ENCODE data around the gene MUC6. TPM values are rescaled to one million over a fixed set of nuclear protein-coding genes. Genes with fewer than 3 reads are reported as not detected.

MUC6 gene
- total and polyA plus RNA-seq, 2 experiments from 2014 or later: not detected

- no peaks in the 10 kb centered on the region for H3K27me3 ChIP-seq (replicated peaks; ENCODE audit: insufficient read depth)
- H3K79me2 ChIP-seq (ENCODE audit: insufficient read depth): peaks cover 75% of the 10 kb centered on the region
- H3K36me3 ChIP-seq (ENCODE audit: low read depth): peaks cover 14% of the 10 kb centered on the region; the same call in 1 of the 2 replicates
- H4K20me1 ChIP-seq (ENCODE audit: insufficient read depth): peaks cover 3% of the 10 kb centered on the region; the same call in 1 of the 2 replicates
- WGBS, 2 experiments (ENCODE audit: low coverage in 1 of 2, low lambda C conversion rate in 2 of 2, missing lambda C conversion rate in 2 of 2): 86 to 88% methylated on average over 24 to 25 of the region's 26 CpGs
- H3F3A ChIP-seq (ENCODE audit: insufficient read depth): peaks cover 10% of the 10 kb centered on the region
- H3K4me2 ChIP-seq (ENCODE audit: unreplicated experiment): no peak overlapping the region
- H3K9me2 ChIP-seq (ENCODE audit: insufficient read depth): no peaks in the 10 kb centered on the region
- in situ Hi-C loops (cut with MboI): no loop called here
- no peak overlapping the region for H2AFZ ChIP-seq
- H3K27ac ChIP-seq: no peak overlapping the region
- no peak for DNase-seq
- TF ChIP-seq EZH2 (IDR thresholded peaks at IDR 0.05; ENCODE audit: insufficient read depth, poor library complexity, severe bottlenecking): no peak
- no peak for TF ChIP-seq EZH2phosphoT487 (IDR thresholded peaks at IDR 0.05; ENCODE audit: insufficient read depth, low read depth)
- no peak overlapping the region for H3K9ac ChIP-seq
- H3K4me1 ChIP-seq (ENCODE audit: insufficient read depth): peaks cover 9% of the 10 kb centered on the region
- H3K9me3 ChIP-seq (ENCODE audit: low read depth): no peaks in the 10 kb centered on the region
- H3K4me3 ChIP-seq: no peak overlapping the region
Observed at GRCh38 chr11:970319-970871, 66.1 kb downstream of the MUC6 start.

- in situ Hi-C loops (cut with MboI): no loop called here
- Histone ChIP-seq H3K36me3 (ENCODE audit: low read depth) (peaks cover 14% of the 10 kb centered on the region; the same call in 1 of the 2 replicates), H3K79me2 (ENCODE audit: insufficient read depth) (peaks cover 77% of the 10 kb centered on the region), H3K4me2 (ENCODE audit: unreplicated experiment) (no peak overlapping the region), H3K4me3 (no peak overlapping the region), H4K20me1 (ENCODE audit: insufficient read depth) (peaks cover 3% of the 10 kb centered on the region; the same call in 1 of the 2 replicates), H3K27me3 (replicated peaks; ENCODE audit: insufficient read depth) (no peaks in the 10 kb centered on the region), H3K4me1 (ENCODE audit: insufficient read depth) (peaks cover 9% of the 10 kb centered on the region), H3F3A (ENCODE audit: insufficient read depth) (peaks cover 10% of the 10 kb centered on the region), H3K9ac (no peak overlapping the region), H3K9me2 (ENCODE audit: insufficient read depth) (no peaks in the 10 kb centered on the region), H3K9me3 (ENCODE audit: low read depth) (no peaks in the 10 kb centered on the region), H2AFZ (no peak overlapping the region), H3K27ac (no peak overlapping the region)
- 73 to 78% methylated on average over 9 of the region's 9 CpGs for WGBS, 2 experiments (ENCODE audit: low coverage in 1 of 2, low lambda C conversion rate in 2 of 2, missing lambda C conversion rate in 2 of 2)
- DNase-seq: no peak
- no peak for TF ChIP-seq EZH2phosphoT487 (IDR thresholded peaks at IDR 0.05; ENCODE audit: insufficient read depth, low read depth)
- no peak for TF ChIP-seq EZH2 (IDR thresholded peaks at IDR 0.05; ENCODE audit: insufficient read depth, poor library complexity, severe bottlenecking)
Observed at GRCh38 chr11:969651-970205, 66.8 kb downstream of the MUC6 start.

GRCh38 chr11:968822-969221, 67.7 kb downstream of the MUC6 start:
- Histone ChIP-seq H4K20me1 (ENCODE audit: insufficient read depth) (peaks cover 3% of the 10 kb centered on the region; the same call in 1 of the 2 replicates), H3K27ac (no peak overlapping the region), H3K9ac (no peak overlapping the region), H3K4me1 (ENCODE audit: insufficient read depth) (peaks cover 9% of the 10 kb centered on the region), H3K27me3 (replicated peaks; ENCODE audit: insufficient read depth) (no peaks in the 10 kb centered on the region), H3K79me2 (ENCODE audit: insufficient read depth) (peaks cover 86% of the 10 kb centered on the region), H3F3A (ENCODE audit: insufficient read depth) (peaks cover 10% of the 10 kb centered on the region), H3K4me3 (no peak overlapping the region), H3K9me2 (ENCODE audit: insufficient read depth) (no peaks in the 10 kb centered on the region), H3K36me3 (ENCODE audit: low read depth) (peaks cover 14% of the 10 kb centered on the region; the same call in 1 of the 2 replicates), H3K9me3 (ENCODE audit: low read depth) (no peaks in the 10 kb centered on the region), H3K4me2 (ENCODE audit: unreplicated experiment) (no peak overlapping the region), H2AFZ (no peak overlapping the region)
- TF ChIP-seq EZH2 (IDR thresholded peaks at IDR 0.05; ENCODE audit: insufficient read depth, poor library complexity, severe bottlenecking): no peak
- TF ChIP-seq EZH2phosphoT487 (IDR thresholded peaks at IDR 0.05; ENCODE audit: insufficient read depth, low read depth): no peak
- in situ Hi-C loops (cut with MboI): no loop called here
- no peak for DNase-seq
- WGBS, 2 experiments (ENCODE audit: low coverage in 1 of 2, low lambda C conversion rate in 2 of 2, missing lambda C conversion rate in 2 of 2): 92 to 97% methylated on average over 14 of the region's 14 CpGs

- Histone ChIP-seq H3K4me2 (ENCODE audit: unreplicated experiment) (no peak overlapping the region), H3K4me3 (no peak overlapping the region), H3K9ac (no peak overlapping the region), H3K9me3 (ENCODE audit: low read depth) (no peaks in the 10 kb centered on the region), H3K4me1 (ENCODE audit: insufficient read depth) (peaks cover 9% of the 10 kb centered on the region), H3K27me3 (replicated peaks; ENCODE audit: insufficient read depth) (no peaks in the 10 kb centered on the region), H3K79me2 (ENCODE audit: insufficient read depth) (peaks cover 90% of the 10 kb centered on the region), H3K27ac (no peak overlapping the region), H4K20me1 (ENCODE audit: insufficient read depth) (peaks cover 3% of the 10 kb centered on the region; the same call in 1 of the 2 replicates), H3K36me3 (ENCODE audit: low read depth) (peaks cover 13% of the 10 kb centered on the region; the same call in 1 of the 2 replicates), H3F3A (ENCODE audit: insufficient read depth) (peaks cover 10% of the 10 kb centered on the region), H3K9me2 (ENCODE audit: insufficient read depth) (no peaks in the 10 kb centered on the region), H2AFZ (no peak overlapping the region)
- TF ChIP-seq EZH2phosphoT487 (IDR thresholded peaks at IDR 0.05; ENCODE audit: insufficient read depth, low read depth): no peak
- no peak for TF ChIP-seq EZH2 (IDR thresholded peaks at IDR 0.05; ENCODE audit: insufficient read depth, poor library complexity, severe bottlenecking)
- no peak for DNase-seq
- 79 to 81% methylated on average over 26 to 31 of the region's 31 CpGs for WGBS, 2 experiments (ENCODE audit: low coverage in 1 of 2, low lambda C conversion rate in 2 of 2, missing lambda C conversion rate in 2 of 2)
- in situ Hi-C loops (cut with MboI): no loop called here
Observed at GRCh38 chr11:967995-968751, 68.3 kb downstream of the MUC6 start.

Data from GM23248 (cell line).